ENCODE results near the gene PMP22. TPM values are rescaled to one million over a fixed set of nuclear protein-coding genes. Genes with fewer than 3 reads are reported as not detected.

The PMP22 gene
- polyA plus RNA-seq, 1 donor (not counting 4 experiments of a cell fraction or from before 2014, with no cell fraction given) = 7.9 TPM

GRCh38 chr17:15285466-15285865 is 20.3 kb upstream of the PMP22 start:
- Histone ChIP-seq H3K4me1 (ENCODE audit: control insufficient read depth, extremely low read depth, insufficient read depth, low read length) (no peaks in the 10 kb centered on the region), H3K27ac (ENCODE audit: control insufficient read depth, insufficient read depth, low read length) (no peak overlapping the region), H3K4me2 (ENCODE audit: control insufficient read depth, extremely low read depth, insufficient read depth, low read depth, low read length) (no peak overlapping the region), H4K20me1 (ENCODE audit: control insufficient read depth, extremely low read depth, insufficient read depth, low read length) (no peaks in the 10 kb centered on the region), H3K9ac (ENCODE audit: control insufficient read depth, extremely low read depth, insufficient read depth, low read length) (no peak overlapping the region), H3K79me2 (ENCODE audit: control insufficient read depth, insufficient read depth, low read length) (no peaks in the 10 kb centered on the region), H3K9me3 (ENCODE audit: control insufficient read depth, low read depth, low read length) (no peaks in the 10 kb centered on the region), H3K9me1 (ENCODE audit: control insufficient read depth, extremely low read depth, insufficient read depth, low read length) (no peaks in the 10 kb centered on the region), H2AFZ (ENCODE audit: control insufficient read depth, low read length) (no peak overlapping the region), H3K36me3 (ENCODE audit: control insufficient read depth in 2 of 2, extremely low read depth in 1 of 2, insufficient read depth in 2 of 2, low read length in 2 of 2) (no peaks in the 10 kb centered on the region), H3K27me3 (ENCODE audit: control insufficient read depth, extremely low read depth, insufficient read depth, low read length) (peaks cover 5% of the 10 kb centered on the region), H3K4me3 (ENCODE audit: control insufficient read depth in 2 of 3, extremely low read depth in 1 of 3, insufficient read depth in 2 of 3, low read depth in 1 of 3, low read length in 3 of 3) (no peak overlapping the region)
- dilution Hi-C loops (cut with MboI; ENCODE audit: extremely low pct_ligation_motif_present, low sequenced_read_pairs) = no loop called here
- FAIRE-seq (no peak), DNase-seq (ENCODE audit: low read depth, low spot score) (no peak)
- TF ChIP-seq CTCF (optimal IDR thresholded peaks at IDR 0.05 in 1 of 3, IDR thresholded peaks at IDR 0.05 in 1 of 3, conservative IDR thresholded peaks at IDR 0.05 in 1 of 3; ENCODE audit: extremely low read depth in 1 of 3, insufficient read depth in 2 of 3, low read length in 3 of 3) (no peak), EZH2 (IDR thresholded peaks at IDR 0.05; ENCODE audit: low read length) (no peak)

- H2AFZ ChIP-seq (ENCODE audit: control insufficient read depth, low read length) = no peak overlapping the region
- no peak overlapping the region for H3K9ac ChIP-seq (ENCODE audit: control insufficient read depth, extremely low read depth, insufficient read depth, low read length)
- H4K20me1 ChIP-seq (ENCODE audit: control insufficient read depth, extremely low read depth, insufficient read depth, low read length) = no peaks in the 10 kb centered on the region
- no peaks in the 10 kb centered on the region for H3K36me3 ChIP-seq (ENCODE audit: control insufficient read depth in 2 of 2, extremely low read depth in 1 of 2, insufficient read depth in 2 of 2, low read length in 2 of 2)
- no peak overlapping the region for H3K4me3 ChIP-seq (ENCODE audit: control insufficient read depth in 2 of 3, extremely low read depth in 1 of 3, insufficient read depth in 2 of 3, low read depth in 1 of 3, low read length in 3 of 3)
- FAIRE-seq (no peak), DNase-seq (ENCODE audit: low read depth, low spot score) (no peak)
- TF ChIP-seq EZH2 (IDR thresholded peaks at IDR 0.05; ENCODE audit: low read length) (no peak), CTCF (optimal IDR thresholded peaks at IDR 0.05 in 1 of 3, IDR thresholded peaks at IDR 0.05 in 1 of 3, conservative IDR thresholded peaks at IDR 0.05 in 1 of 3; ENCODE audit: extremely low read depth in 1 of 3, insufficient read depth in 2 of 3, low read length in 3 of 3) (no peak)
- dilution Hi-C loops (cut with MboI; ENCODE audit: extremely low pct_ligation_motif_present, low sequenced_read_pairs) = no loop called here
- peaks cover 5% of the 10 kb centered on the region for H3K27me3 ChIP-seq (ENCODE audit: control insufficient read depth, extremely low read depth, insufficient read depth, low read length)
- H3K79me2 ChIP-seq (ENCODE audit: control insufficient read depth, insufficient read depth, low read length) = no peaks in the 10 kb centered on the region
- no peak overlapping the region for H3K4me2 ChIP-seq (ENCODE audit: control insufficient read depth, extremely low read depth, insufficient read depth, low read depth, low read length)
- no peak overlapping the region for H3K27ac ChIP-seq (ENCODE audit: control insufficient read depth, insufficient read depth, low read length)
- no peaks in the 10 kb centered on the region for H3K9me3 ChIP-seq (ENCODE audit: control insufficient read depth, low read depth, low read length)
- H3K9me1 ChIP-seq (ENCODE audit: control insufficient read depth, extremely low read depth, insufficient read depth, low read length) = no peaks in the 10 kb centered on the region
- no peaks in the 10 kb centered on the region for H3K4me1 ChIP-seq (ENCODE audit: control insufficient read depth, extremely low read depth, insufficient read depth, low read length)
Observed at GRCh38 chr17:15284537-15284936, 19.4 kb upstream of the PMP22 start.
